T47D (cell line): ENCODE results near the gene FGFBP2.

Source experiments
- DNase-seq, 2 experiments: peaks; one replicate each; pipeline versions ENCODE4 v3.0.0 to v3.0.0-alpha.2; 2011 to 2012; ENCODE audit warnings: low read depth in 1 of 2, low spot score in 1 of 2
- JUND ChIP-seq: IDR thresholded peaks from 2 replicates; pipeline ENCODE4 v1.6.1; 2012; ENCODE audit warnings: low read depth
- in situ Hi-C: cut with HindIII; loops from 2 replicates; pipeline ENCODE4 v1.10.0; 2016; ENCODE audit warnings: low sequenced_read_pairs, low pct_unique_long_range_greater_than_20kb

Gene FGFBP2

GRCh38 chr4:15914736-15915135 lies 48.2 kb downstream of the FGFBP2 start:
- no peak for DNase-seq
- in situ Hi-C loops: no loop called here
- TF ChIP-seq JUND: no peak

- no peak for TF ChIP-seq JUND
- no peak for DNase-seq
- in situ Hi-C loops: no loop called here
Observed at GRCh38 chr4:15914291-15914690, 48.7 kb downstream of the FGFBP2 start.

GRCh38 chr4:15913631-15913970 lies 49.4 kb downstream of the FGFBP2 start:
- in situ Hi-C loops: no loop called here
- TF ChIP-seq JUND: no peak
- DNase-seq: no peak

DNA sequence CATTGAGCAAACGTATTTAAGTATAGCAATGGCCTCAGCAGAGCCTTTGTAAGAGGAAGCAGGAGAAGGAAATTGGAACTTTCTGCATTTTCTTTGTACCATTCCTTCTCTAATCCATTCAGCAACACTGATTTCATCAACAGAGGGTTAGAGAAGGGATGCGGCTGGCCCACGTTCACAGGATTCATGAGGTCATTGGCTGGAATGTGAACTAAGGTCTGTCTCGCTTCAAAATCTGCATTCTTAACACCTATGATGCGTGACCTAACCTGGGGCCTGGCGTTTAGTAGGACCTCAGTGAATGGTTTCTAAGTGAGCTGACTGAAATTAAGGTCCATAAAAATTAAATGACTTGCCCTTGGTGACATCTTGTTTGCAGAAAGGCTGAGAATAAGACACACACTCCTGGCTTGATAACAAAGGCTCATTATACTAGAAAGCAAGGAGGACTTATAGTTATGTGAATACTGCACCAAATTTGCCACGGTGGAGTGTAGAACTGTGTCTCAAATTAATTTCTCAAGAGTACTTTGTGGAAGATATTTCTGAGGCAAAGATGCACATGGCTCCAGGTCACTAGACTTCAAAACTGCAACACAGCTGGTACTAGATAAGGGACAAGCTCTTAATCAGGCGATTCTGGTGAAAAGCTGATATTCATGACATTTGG lies 49.9 kb downstream of the FGFBP2 start:
- DNase-seq: no peak
- no peak for TF ChIP-seq JUND
- in situ Hi-C loops: no loop called here

GRCh38 chr4:15912236-15912635 lies 50.7 kb downstream of the FGFBP2 start:
- in situ Hi-C loops: no loop called here
- TF ChIP-seq JUND: no peak
- no peak for DNase-seq
